HG03460 (cell line): ENCODE measurements around the gene RUNX1.

Experiments used
- ATAC-seq: cut with Tn5 transposase; IDR thresholded peaks from one replicate; pipeline ENCODE4 v1.9.1; 2021; ENCODE audit not compliant: unreplicated experiment

Gene RUNX1

GRCh38 chr21:34797921-34798535 lies 251.1 kb downstream of the RUNX1 start:
- ATAC-seq: no peak

GRCh38 chr21:34797201-34797525 lies 251.9 kb downstream of the RUNX1 start:
- no peak for ATAC-seq

GRCh38 chr21:34796518-34797200 lies 252.4 kb downstream of the RUNX1 start:
- no peak for ATAC-seq

GRCh38 chr21:34795548-34796180 lies 253.4 kb downstream of the RUNX1 start:
- ATAC-seq: no peak

- no peak for ATAC-seq
These were observed 253.9 kb downstream of the RUNX1 start for GRCh38 chr21:34795175-34795547.

GRCh38 chr21:34794686-34795085 lies 254.4 kb downstream of the RUNX1 start:
- no peak for ATAC-seq

GRCh38 chr21:34793471-34793870 lies 255.6 kb downstream of the RUNX1 start:
- no peak for ATAC-seq

- ATAC-seq: no peak
These were observed 256.5 kb downstream of the RUNX1 start for GRCh38 chr21:34792504-34793089.

- ATAC-seq: no peak
These were observed 257.2 kb downstream of the RUNX1 start for GRCh38 chr21:34791776-34792503.

- no peak for ATAC-seq
These were observed 258.3 kb downstream of the RUNX1 start for GRCh38 chr21:34790834-34791233.

GRCh38 chr21:34790341-34790740 lies 258.8 kb downstream of the RUNX1 start:
- no peak for ATAC-seq

GRCh38 chr21:34788879-34789278 lies 260.2 kb downstream of the RUNX1 start:
- no peak for ATAC-seq

- no peak for ATAC-seq
These were observed 265.3 kb downstream of the RUNX1 start for GRCh38 chr21:34783815-34784214.

GRCh38 chr21:34782506-34783360 lies 266.4 kb downstream of the RUNX1 start:
- ATAC-seq: no peak

- ATAC-seq: no peak
These were observed 267.6 kb downstream of the RUNX1 start for GRCh38 chr21:34781526-34781925.

GRCh38 chr21:34779860-34780259 lies 269.2 kb downstream of the RUNX1 start:
- no peak for ATAC-seq

GRCh38 chr21:34775793-34776192 lies 273.3 kb downstream of the RUNX1 start:
- no peak for ATAC-seq

GRCh38 chr21:34774750-34775149 lies 274.4 kb downstream of the RUNX1 start:
- ATAC-seq: no peak

GRCh38 chr21:34771512-34772028 lies 277.5 kb downstream of the RUNX1 start:
- ATAC-seq: no peak

- ATAC-seq: no peak
These were observed 278.5 kb downstream of the RUNX1 start for GRCh38 chr21:34770576-34770975.
